ENCODE measurements around the gene HOXA13. TPM values are rescaled to one million over a fixed set of nuclear protein-coding genes. Genes with fewer than 3 reads are reported as not detected.
A peak's percentile ranks its signal among the peaks of the same experiment; 100 is the strongest.

The HOXA13 gene
- total RNA-seq, 1 experiment from 2014 or later = 12.1 TPM

- Histone ChIP-seq H3K4me2 (ENCODE audit: low read length) (peak overlapping the region; percentile 93), H3K9me2 (replicated peaks; ENCODE audit: low read length) (no peaks in the 10 kb centered on the region), H3F3A (ENCODE audit: low read length, unreplicated experiment) (no peaks in the 10 kb centered on the region), H3K9ac (ENCODE audit: low read length) (peak overlapping the region; percentile 90), H3K27me3 (ENCODE audit: low read length) (no peaks in the 10 kb centered on the region), H3K4me1 (ENCODE audit: insufficient read depth, low read length) (peaks cover 11% of the 10 kb centered on the region), H3K27ac (ENCODE audit: low read length) (peak overlapping the region; percentile 97), H4K20me1 (ENCODE audit: low read length) (peaks cover 9% of the 10 kb centered on the region), H3K36me3 (ENCODE audit: low read depth, low read length) (peaks cover 17% of the 10 kb centered on the region), H3K79me2 (ENCODE audit: low read length) (peaks cover 100% of the 10 kb centered on the region), H3K9me3 (ENCODE audit: low read length) (no peaks in the 10 kb centered on the region), H2AFZ (ENCODE audit: low read length) (no peak overlapping the region), H3K4me3 (ENCODE audit: low read length) (peak overlapping the region; percentile 84)
- peak; percentile 36; the same call in 1 of the 2 replicates for TF ChIP-seq CTCF (conservative IDR thresholded peaks at IDR 0.05; ENCODE audit: low read depth, low read length)
- no peak for TF ChIP-seq EZH2phosphoT487 (IDR thresholded peaks at IDR 0.05; ENCODE audit: borderline replicate concordance, low read length)
- ATAC-seq = no peak
- BruUV-seq (replicated peaks) = TSS peak; percentile 10
- DNase-seq = peak; percentile 59
- ChIA-PET POLR2A (ENCODE audit: unreplicated experiment) (interaction anchor here (0.5 to 1.3 kb wide), 13 partner anchors 12 to 839 kb away, joined by 3 to 9 read pairs (median 4); partner anchors contain the start of genes HOXA11, HOXA13 and TAX1BP1), CTCF (interaction anchor here (0.5 to 1.4 kb wide), 3 partner anchors 11 to 602 kb away, joined by 3 to 6 read pairs (median 4); no protein-coding TSS in a partner anchor)
- intact Hi-C loops (cut with micrococcal nuclease) = loop anchor here (5.0 kb wide), 3 partner anchors 34 to 1011 kb away; partner anchors contain the start of genes CBX3, HNRNPA2B1 and HOXA13
Observed at GRCh38 chr7:27168265-27168947, 31.5 kb downstream of the HOXA13 start.

GRCh38 chr7:27167916-27168264 lies 32.0 kb downstream of the HOXA13 start:
- intact Hi-C loops (cut with micrococcal nuclease) = loop anchor here (5.0 kb wide), 3 partner anchors 34 to 1011 kb away; partner anchors contain the start of genes CBX3, HNRNPA2B1 and HOXA13
- peak overlapping the region; percentile 84 for H3K4me3 ChIP-seq (ENCODE audit: low read length)

GRCh38 chr7:27166531-27167505 lies 33.1 kb downstream of the HOXA13 start:
- Histone ChIP-seq H3K79me2 (ENCODE audit: low read length) (peaks cover 100% of the 10 kb centered on the region), H3K9ac (ENCODE audit: low read length) (peak overlapping the region; percentile 90)
- peak; percentile 85 for DNase-seq

More at GRCh38 chr7:27167916-27168264, 32.0 kb downstream of the HOXA13 start:
- Histone ChIP-seq H3K27ac (ENCODE audit: low read length) (peak overlapping the region; percentile 97), H3K4me1 (ENCODE audit: insufficient read depth, low read length) (peaks cover 11% of the 10 kb centered on the region), H3K79me2 (ENCODE audit: low read length) (peaks cover 100% of the 10 kb centered on the region), H2AFZ (ENCODE audit: low read length) (no peak overlapping the region), H3K36me3 (ENCODE audit: low read depth, low read length) (peaks cover 22% of the 10 kb centered on the region), H3K9ac (ENCODE audit: low read length) (peak overlapping the region; percentile 90), H3F3A (ENCODE audit: low read length, unreplicated experiment) (peaks cover 2% of the 10 kb centered on the region), H3K9me3 (ENCODE audit: low read length) (no peaks in the 10 kb centered on the region), H4K20me1 (ENCODE audit: low read length) (peaks cover 15% of the 10 kb centered on the region), H3K9me2 (replicated peaks; ENCODE audit: low read length) (no peaks in the 10 kb centered on the region), H3K27me3 (ENCODE audit: low read length) (no peaks in the 10 kb centered on the region), H3K4me2 (ENCODE audit: low read length) (peak overlapping the region; percentile 93)
- BruUV-seq (replicated peaks) = no TSS peak
- TF ChIP-seq EZH2 (IDR thresholded peaks at IDR 0.05; ENCODE audit: low read length, unreplicated experiment) = no peak
- CTCF ChIA-PET = interaction anchor here (1.4 kb wide), 1 partner anchor 12 kb away, joined by 4 read pairs; no protein-coding TSS in a partner anchor
- POLR2A ChIA-PET (ENCODE audit: unreplicated experiment) = interaction anchor here (0.5 to 1.3 kb wide), 4 partner anchors 13 to 573 kb away, joined by 3 to 7 read pairs (median 4); no protein-coding TSS in a partner anchor
- peak; percentile 48 for DNase-seq
- ATAC-seq = no peak

More at GRCh38 chr7:27166531-27167505, 33.1 kb downstream of the HOXA13 start:
- H3K4me2 ChIP-seq (ENCODE audit: low read length) = peak overlapping the region; percentile 93
- no peaks in the 10 kb centered on the region for H3K27me3 ChIP-seq (ENCODE audit: low read length)
- ChIA-PET POLR2A (ENCODE audit: unreplicated experiment) (interaction anchor here (0.6 to 1.2 kb wide), 5 partner anchors 9 to 459 kb away, joined by 3 to 5 read pairs (median 3); no protein-coding TSS in a partner anchor), CTCF (no interaction called here)
- no peak overlapping the region for H2AFZ ChIP-seq (ENCODE audit: low read length)
- peaks cover 26% of the 10 kb centered on the region for H3K36me3 ChIP-seq (ENCODE audit: low read depth, low read length)
- H3K4me1 ChIP-seq (ENCODE audit: insufficient read depth, low read length) = peaks cover 11% of the 10 kb centered on the region
- peak overlapping the region; percentile 84 for H3K4me3 ChIP-seq (ENCODE audit: low read length)
- H3K9me3 ChIP-seq (ENCODE audit: low read length) = no peaks in the 10 kb centered on the region
- H4K20me1 ChIP-seq (ENCODE audit: low read length) = peaks cover 20% of the 10 kb centered on the region
- H3K9me2 ChIP-seq (replicated peaks; ENCODE audit: low read length) = no peaks in the 10 kb centered on the region
- BruUV-seq (replicated peaks) = no TSS peak
- peak overlapping the region; percentile 97 for H3K27ac ChIP-seq (ENCODE audit: low read length)
- peaks cover 5% of the 10 kb centered on the region for H3F3A ChIP-seq (ENCODE audit: low read length, unreplicated experiment)
- TF ChIP-seq CTCF (conservative IDR thresholded peaks at IDR 0.05; ENCODE audit: low read depth, low read length) (no peak), EZH2 (IDR thresholded peaks at IDR 0.05; ENCODE audit: low read length, unreplicated experiment) (no peak), EZH2phosphoT487 (IDR thresholded peaks at IDR 0.05; ENCODE audit: borderline replicate concordance, low read length) (no peak)
- peak; percentile 2; the same call in 1 of the 2 replicates for ATAC-seq
- intact Hi-C loops (cut with micrococcal nuclease) = loop anchor here (5.0 kb wide), 3 partner anchors 35 to 1010 kb away; partner anchors contain the start of genes CBX3, HNRNPA2B1 and HOXA13

Data from PC-3 (cell line).